Stimulated activated CD8-positive, alpha-beta memory T cell treated with anti-CD3 and anti-CD28 coated beads, Interleukin-12 subunit alpha, Interleukin-12 subunit beta, amount 100 ng/mL, for 24 hours (primary cell): ENCODE measurements around the gene ROBO1.

Experiments used
- DNase-seq: peaks from one replicate; pipeline ENCODE4 v3.0.0-alpha.2; 2020; ENCODE audit errors: extremely low read depth

Gene ROBO1

GRCh38 chr3:78633626-78634025 is 1134.2 kb downstream of the ROBO1 start:
- no peak for DNase-seq

DNA sequence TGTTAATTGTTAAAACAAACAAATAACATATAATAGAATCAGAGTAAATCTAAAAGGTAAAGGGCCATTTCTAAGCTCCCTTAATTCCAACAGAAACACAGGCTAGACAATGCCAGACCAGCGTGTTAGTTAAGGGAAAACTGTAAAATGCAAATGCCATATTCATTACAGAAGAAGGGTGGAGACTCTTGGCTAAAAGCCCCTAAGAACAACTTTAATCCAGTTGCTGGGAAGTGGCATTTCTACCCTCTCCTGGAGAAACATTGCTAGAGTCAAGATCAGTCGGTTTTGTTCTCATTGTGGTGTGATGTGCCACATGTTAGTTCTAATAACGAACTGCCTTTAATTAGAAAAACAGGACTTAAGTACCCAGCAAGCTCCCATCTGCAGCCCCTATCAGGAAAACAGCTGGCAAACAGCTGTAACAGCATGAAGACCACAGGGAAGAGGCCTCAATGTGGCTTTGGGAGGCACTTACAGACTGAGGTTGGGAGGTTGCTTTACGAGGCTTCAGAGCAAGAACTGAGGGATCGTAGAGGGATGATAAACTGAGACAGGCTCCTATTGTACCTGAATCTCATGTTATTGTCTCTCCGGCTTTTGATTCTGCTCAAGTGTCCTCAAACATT is 1134.8 kb downstream of the ROBO1 start:
- DNase-seq, result no peak

GRCh38 chr3:78629544-78629943 is 1138.3 kb downstream of the ROBO1 start:
- no peak for DNase-seq

- DNase-seq, result no peak
Observed at GRCh38 chr3:78621061-78621716, 1146.6 kb downstream of the ROBO1 start.

DNA sequence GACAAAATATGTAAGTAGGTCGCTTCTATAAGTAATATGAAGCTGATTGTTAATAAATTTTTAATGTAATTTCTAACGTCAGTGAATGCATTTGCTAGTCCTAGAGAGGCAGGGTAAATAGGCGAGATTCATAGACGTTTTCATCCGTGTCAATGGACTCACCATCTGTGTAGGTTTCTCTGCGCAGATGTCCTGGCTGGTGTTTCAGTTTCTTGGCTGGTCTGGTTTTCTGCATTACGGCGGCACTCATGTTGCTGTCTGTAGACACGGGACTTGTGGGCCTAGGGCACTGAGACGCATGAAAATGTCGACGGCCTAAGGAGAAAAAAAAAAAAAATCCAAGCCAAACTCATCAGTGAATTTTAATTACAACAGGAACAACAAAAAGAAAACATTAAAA is 1153.3 kb downstream of the ROBO1 start:
- no peak for DNase-seq

DNA sequence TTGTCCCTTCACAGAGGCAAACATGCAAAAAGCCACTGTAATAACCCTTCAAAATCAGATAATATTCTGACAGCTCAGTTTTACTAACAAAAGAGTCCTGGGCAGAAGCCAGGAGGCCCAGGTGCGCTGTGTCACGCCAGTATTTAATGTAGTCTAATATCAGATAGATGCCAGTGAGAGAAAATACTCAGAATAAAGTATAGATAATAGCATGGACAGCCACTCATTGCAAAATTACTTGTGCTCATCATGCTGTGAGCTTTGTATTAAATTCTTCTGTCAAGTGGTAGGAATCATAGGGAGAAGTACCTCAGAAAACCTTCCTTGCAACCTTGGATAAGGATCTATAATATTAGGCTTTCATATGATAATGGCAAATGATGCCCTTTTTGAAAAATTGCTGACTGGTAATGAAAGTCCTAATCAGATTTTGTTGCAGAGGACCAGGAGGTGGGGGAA is 1154.3 kb downstream of the ROBO1 start:
- DNase-seq, result no peak

DNA sequence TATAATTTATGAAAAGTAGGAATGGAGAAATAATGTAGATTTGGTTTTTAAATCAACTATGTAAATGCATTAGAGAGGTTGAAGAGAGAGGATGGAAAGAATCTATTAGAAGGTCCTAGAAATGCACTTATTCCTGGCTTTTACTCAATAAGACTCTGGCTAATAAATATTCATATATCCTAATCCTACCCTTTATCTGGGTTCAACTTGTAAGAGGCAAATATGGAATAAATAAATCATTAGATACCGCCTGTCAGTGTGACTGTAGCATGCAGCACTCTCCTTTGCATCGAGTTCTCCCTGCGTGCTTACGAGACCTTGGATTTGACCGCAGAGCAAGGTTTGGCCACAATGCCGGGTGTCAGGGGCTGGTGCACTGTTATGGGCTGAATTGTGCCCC is 1156.5 kb downstream of the ROBO1 start:
- DNase-seq, result no peak

DNA sequence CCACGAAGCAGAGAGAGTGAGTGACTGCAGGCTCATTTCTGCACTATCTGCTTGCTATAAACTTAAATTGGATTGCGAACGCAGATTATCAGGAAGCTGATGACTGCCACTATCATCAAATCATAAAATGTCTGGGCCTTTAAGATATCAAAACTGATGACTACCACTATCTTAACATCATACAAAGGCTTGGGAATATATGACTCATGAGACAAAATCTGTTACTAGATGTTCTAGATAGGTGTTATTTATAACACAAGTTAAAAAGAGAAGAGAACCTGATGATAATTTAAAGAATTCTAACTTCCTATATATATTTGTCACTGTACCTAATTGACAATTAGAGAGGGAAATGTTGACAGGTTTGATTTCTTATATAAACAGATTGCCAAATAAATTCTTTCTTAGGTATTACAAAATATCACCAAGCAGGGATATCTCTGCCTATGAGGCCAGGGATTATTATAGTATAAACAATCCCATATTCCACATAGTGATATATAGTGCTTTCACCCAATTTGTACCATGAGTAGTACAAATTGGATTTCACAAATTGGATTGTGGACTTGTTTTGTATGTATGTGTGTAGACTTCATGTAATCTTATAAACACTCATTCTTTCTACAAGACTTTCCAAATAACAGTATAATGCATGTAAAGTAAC is 1157.2 kb downstream of the ROBO1 start:
- no peak for DNase-seq

- DNase-seq, result no peak
Observed at GRCh38 chr3:78606756-78607155, 1161.0 kb downstream of the ROBO1 start.

GRCh38 chr3:78605178-78605577 is 1162.6 kb downstream of the ROBO1 start:
- DNase-seq, result no peak

- DNase-seq, result no peak
Observed at GRCh38 chr3:78604341-78604740, 1163.5 kb downstream of the ROBO1 start.

GRCh38 chr3:78601249-78601648 is 1166.5 kb downstream of the ROBO1 start:
- no peak for DNase-seq

DNA sequence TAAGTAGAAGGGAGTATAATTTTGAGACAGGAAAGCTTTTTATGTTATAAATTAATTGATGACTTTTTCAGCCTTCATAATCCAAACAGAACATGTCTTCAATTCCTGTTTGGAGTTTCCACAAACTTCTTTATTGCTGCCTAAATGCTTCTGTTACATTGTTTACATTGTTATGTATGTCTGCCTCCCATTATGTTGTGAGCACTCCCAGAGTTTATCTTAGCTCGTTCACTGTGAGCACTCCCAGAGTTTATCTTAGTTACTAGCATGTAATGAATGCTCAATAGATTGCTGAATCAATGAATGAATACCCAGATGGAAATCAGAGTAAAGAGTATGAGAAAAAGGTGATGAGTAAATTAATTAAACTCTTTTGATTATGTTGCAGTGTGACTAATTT is 1178.0 kb downstream of the ROBO1 start:
- no peak for DNase-seq

DNA sequence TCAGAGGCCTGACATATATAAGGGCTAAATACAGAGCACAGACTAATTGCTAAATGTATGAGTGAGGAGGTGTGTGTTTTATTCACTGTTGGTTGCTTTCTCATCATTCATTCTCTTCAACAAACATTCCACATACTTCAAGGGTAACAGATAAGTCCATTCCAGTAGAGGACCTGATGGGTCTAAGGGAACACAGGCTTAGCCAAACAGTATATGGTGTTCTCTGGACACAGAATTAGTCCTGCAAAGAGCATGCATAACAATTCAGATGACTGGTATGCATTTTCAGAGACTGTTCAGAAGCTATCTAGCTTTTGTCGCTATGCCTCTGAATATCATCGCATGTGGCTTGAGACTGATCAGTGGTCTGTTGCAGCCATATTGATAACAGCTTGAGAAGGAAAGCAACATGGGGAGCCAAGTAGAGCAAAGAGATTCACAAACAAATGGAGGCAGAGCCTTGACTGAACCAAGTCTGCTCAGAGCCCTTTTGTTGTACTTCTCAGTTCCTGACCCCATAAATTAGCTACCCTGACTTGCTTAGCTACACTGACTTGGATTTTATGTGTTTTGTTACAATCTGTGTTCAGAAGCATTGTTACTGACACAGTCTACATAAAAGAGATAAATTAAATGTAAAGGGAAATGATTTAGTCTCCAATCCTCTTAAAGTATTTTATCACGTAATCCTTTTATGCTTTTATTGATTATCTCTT is 1178.7 kb downstream of the ROBO1 start:
- DNase-seq, result no peak

GRCh38 chr3:78580681-78581080 is 1187.1 kb downstream of the ROBO1 start:
- DNase-seq, result no peak

- no peak for DNase-seq
Observed at GRCh38 chr3:78571486-78571885, 1196.3 kb downstream of the ROBO1 start.

- no peak for DNase-seq
Observed at GRCh38 chr3:78570496-78570895, 1197.3 kb downstream of the ROBO1 start.

- DNase-seq, result no peak
Observed at GRCh38 chr3:78569804-78570203, 1198.0 kb downstream of the ROBO1 start.

DNA sequence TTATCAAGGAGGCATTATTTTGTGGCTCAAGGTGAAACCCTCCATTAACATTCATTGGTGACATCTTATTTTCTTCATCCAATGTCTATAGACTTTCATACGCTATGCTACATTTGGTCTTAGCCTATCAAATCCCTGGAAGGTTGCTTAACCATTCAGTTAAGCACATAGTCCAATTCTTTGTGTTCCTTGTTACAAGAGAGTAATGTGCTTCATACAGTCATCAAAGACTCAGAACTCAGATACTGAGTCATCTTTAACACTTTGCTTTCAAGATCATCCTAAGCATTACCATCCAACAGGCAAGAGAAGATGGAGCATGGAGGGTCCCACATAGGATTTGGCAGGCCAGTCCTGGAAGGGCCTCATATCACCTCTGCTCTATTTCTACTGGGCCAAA is 1202.1 kb downstream of the ROBO1 start:
- DNase-seq, result no peak

DNA sequence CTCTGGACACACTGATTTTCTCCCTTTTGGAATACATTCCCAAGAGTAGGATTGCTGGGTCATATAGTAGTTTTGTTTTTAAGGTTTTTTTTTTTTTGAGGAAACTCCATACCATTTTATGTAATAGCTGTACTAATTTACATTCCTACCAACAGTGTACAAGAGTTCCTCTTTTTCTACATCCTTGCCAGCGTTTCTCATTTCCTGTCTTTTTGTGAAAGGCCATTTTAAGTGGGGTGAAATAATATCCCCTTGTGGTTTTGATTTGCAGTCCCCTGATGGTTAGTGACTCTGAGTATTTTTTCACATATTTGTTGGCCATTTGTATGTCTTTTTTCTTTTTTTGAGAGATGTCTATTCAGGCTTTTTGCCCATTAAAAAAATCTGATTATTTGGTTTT is 1205.5 kb downstream of the ROBO1 start:
- DNase-seq, result no peak
